ENCODE data around the gene SLC39A9. TPM values are rescaled to one million over a fixed set of nuclear protein-coding genes. Genes with fewer than 3 reads are reported as not detected.

Gene SLC39A9
- total and polyA plus RNA-seq, 2 experiments from 2014 or later, result 33.4 to 109 TPM

GRCh38 chr14:69401841-69402240 lies 3.3 kb downstream of the SLC39A9 start:
- 81% methylated on average over 2 of the region's 2 CpGs for WGBS (ENCODE audit: low lambda C conversion rate, missing lambda C conversion rate)
- Histone ChIP-seq H3K9me3 (ENCODE audit: low read depth) (no peaks in the 10 kb centered on the region), H2AFZ (no peak overlapping the region), H3K4me1 (ENCODE audit: insufficient read depth) (peaks cover 28% of the 10 kb centered on the region), H3K4me3 (no peak overlapping the region), H3K79me2 (peaks cover 92% of the 10 kb centered on the region), H3K27me3 (no peaks in the 10 kb centered on the region), H3K27ac (no peak overlapping the region), H3K4me2 (peak overlapping the region; percentile 91), H3K9me2 (replicated peaks; ENCODE audit: insufficient read depth) (no peaks in the 10 kb centered on the region), H4K20me1 (ENCODE audit: insufficient read depth, poor library complexity, severe bottlenecking) (peaks cover 31% of the 10 kb centered on the region), H3K36me3 (replicated peaks; ENCODE audit: insufficient read depth, low read depth) (no peaks in the 10 kb centered on the region)
- no peak for TF ChIP-seq EZH2 (IDR thresholded peaks at IDR 0.05; ENCODE audit: borderline replicate concordance)
- TF ChIP-seq CTCF (IDR thresholded peaks at IDR 0.05; ENCODE audit: poor library complexity), result no peak
- no peak for DNase-seq (ENCODE audit: low spot score)

DNA sequence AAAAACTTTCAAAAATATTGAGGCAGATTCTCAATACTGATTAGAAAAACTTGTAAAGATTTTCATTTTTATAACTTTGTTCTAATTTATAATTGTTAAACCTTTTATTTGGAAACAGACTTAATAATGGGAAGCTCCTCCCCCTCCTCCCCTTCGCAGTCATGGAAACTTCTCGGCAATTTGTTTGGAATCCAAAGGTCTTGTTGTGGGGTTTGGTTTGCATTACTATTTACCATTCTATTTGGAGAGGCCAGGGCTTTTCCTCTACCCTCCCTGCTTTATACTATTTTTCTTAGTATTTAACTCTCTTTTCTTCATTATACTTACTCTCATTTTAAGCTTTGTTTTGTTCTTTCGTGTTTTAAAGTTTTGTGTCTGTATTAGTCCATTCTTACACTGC lies 6.0 kb downstream of the SLC39A9 start:
- Histone ChIP-seq H3K27me3 (no peaks in the 10 kb centered on the region), H4K20me1 (ENCODE audit: insufficient read depth, poor library complexity, severe bottlenecking) (peaks cover 41% of the 10 kb centered on the region), H3K79me2 (peaks cover 99% of the 10 kb centered on the region), H3K27ac (no peak overlapping the region), H3K4me3 (no peak overlapping the region), H3K9me3 (ENCODE audit: low read depth) (no peaks in the 10 kb centered on the region), H3K4me1 (ENCODE audit: insufficient read depth) (peaks cover 24% of the 10 kb centered on the region), H3K9me2 (replicated peaks; ENCODE audit: insufficient read depth) (no peaks in the 10 kb centered on the region), H3K4me2 (no peak overlapping the region), H2AFZ (no peak overlapping the region), H3K36me3 (replicated peaks; ENCODE audit: insufficient read depth, low read depth) (no peaks in the 10 kb centered on the region)
- DNase-seq (ENCODE audit: low spot score), result no peak
- 91% methylated on average over 3 of the region's 3 CpGs for WGBS (ENCODE audit: low lambda C conversion rate, missing lambda C conversion rate)
- no peak for TF ChIP-seq CTCF (IDR thresholded peaks at IDR 0.05; ENCODE audit: poor library complexity)
- TF ChIP-seq EZH2 (IDR thresholded peaks at IDR 0.05; ENCODE audit: borderline replicate concordance), result no peak
- no peak for TF ChIP-seq EZH2phosphoT487 (IDR thresholded peaks at IDR 0.05; ENCODE audit: low read depth, severe bottlenecking, unreplicated experiment)

DNA sequence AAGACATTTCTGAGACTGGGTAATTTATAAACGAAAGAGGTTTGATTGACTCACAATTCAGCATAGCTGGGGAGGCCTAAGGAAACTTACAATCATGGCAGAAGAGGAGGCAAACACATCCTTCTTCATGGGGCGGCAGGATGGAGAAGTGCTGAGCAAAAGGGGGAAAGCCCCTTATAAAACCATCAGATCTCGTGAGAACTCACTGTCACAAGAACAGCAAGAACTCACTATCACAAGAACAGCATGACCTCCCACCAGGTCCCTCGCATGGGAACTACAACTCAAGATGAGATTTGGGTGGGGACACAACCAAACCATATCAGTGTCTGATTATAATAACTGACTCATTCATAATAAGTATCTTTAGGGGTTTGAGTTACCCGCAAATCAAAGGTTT lies 6.4 kb downstream of the SLC39A9 start:
- WGBS (ENCODE audit: low lambda C conversion rate, missing lambda C conversion rate), result 95% methylated on average over 5 of the region's 5 CpGs
- H4K20me1 ChIP-seq (ENCODE audit: insufficient read depth, poor library complexity, severe bottlenecking), result peaks cover 42% of the 10 kb centered on the region
- peaks cover 99% of the 10 kb centered on the region for H3K79me2 ChIP-seq

More for the DNA sequence above, 6.4 kb downstream of the SLC39A9 start:
- TF ChIP-seq CTCF (IDR thresholded peaks at IDR 0.05; ENCODE audit: poor library complexity), result no peak
- TF ChIP-seq EZH2 (IDR thresholded peaks at IDR 0.05; ENCODE audit: borderline replicate concordance), result no peak
- TF ChIP-seq EZH2phosphoT487 (IDR thresholded peaks at IDR 0.05; ENCODE audit: low read depth, severe bottlenecking, unreplicated experiment), result no peak
- no peak for DNase-seq (ENCODE audit: low spot score)
- Histone ChIP-seq H3K27ac (no peak overlapping the region), H2AFZ (no peak overlapping the region), H3K9me3 (ENCODE audit: low read depth) (no peaks in the 10 kb centered on the region), H3K36me3 (replicated peaks; ENCODE audit: insufficient read depth, low read depth) (no peaks in the 10 kb centered on the region), H3K4me1 (ENCODE audit: insufficient read depth) (peaks cover 20% of the 10 kb centered on the region), H3K4me2 (no peak overlapping the region), H3K9me2 (replicated peaks; ENCODE audit: insufficient read depth) (no peaks in the 10 kb centered on the region), H3K4me3 (no peak overlapping the region), H3K27me3 (no peaks in the 10 kb centered on the region)

Measured in hepatocyte (in vitro differentiated cells).